IPS DF 19.7 (cell line): ENCODE measurements around the gene MEP1A.
A peak's percentile ranks its signal among the peaks of the same experiment; 100 is the strongest.
"Not testable (repeated sequence)": the region's sequence is repeated elsewhere in the genome, so short reads cannot be mapped to it uniquely, and the experiment has no call there.

Experiments used
- DNase-seq: peaks from one replicate; pipeline ENCODE4 v3.0.0-alpha.2; 2013; ENCODE audit warnings: low read depth, low spot score

Gene MEP1A

GRCh38 chr6:46834257-46834916 lies 41.2 kb downstream of the MEP1A start:
- not testable (repeated sequence) for DNase-seq

- not testable (repeated sequence) for DNase-seq
Observed at GRCh38 chr6:46834991-46835390, 41.8 kb downstream of the MEP1A start.

- DNase-seq: no peak
Observed at GRCh38 chr6:46838033-46838432, 44.8 kb downstream of the MEP1A start.

DNA sequence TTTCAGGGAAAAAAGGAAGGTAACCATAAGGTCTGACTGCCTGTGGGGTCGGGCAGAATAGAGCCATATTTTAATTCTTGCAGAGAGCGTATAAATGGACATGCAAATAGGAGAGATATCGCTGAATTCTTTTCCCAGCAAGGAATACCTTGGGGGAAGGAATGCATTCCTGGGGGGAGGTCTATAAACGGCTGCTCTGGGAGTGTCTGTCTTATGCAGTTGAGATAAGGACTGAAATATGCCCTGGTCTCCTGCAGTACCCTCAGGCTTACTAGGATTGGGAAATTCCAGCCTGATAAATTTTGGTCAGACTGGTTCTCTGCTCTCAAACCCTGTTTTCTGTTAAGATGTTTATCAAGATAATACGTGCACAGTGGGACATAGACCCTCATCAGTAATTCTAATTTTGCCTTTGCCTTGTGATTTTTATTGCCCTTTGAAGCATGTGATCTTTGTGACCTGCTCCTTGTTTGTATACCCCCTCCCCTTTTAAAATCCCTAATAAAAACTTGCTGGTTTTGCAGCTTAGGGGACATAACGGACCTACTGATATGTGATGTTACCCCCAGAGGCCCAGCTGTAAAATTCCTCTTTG lies 49.2 kb downstream of the MEP1A start:
- not testable (repeated sequence) for DNase-seq

DNA sequence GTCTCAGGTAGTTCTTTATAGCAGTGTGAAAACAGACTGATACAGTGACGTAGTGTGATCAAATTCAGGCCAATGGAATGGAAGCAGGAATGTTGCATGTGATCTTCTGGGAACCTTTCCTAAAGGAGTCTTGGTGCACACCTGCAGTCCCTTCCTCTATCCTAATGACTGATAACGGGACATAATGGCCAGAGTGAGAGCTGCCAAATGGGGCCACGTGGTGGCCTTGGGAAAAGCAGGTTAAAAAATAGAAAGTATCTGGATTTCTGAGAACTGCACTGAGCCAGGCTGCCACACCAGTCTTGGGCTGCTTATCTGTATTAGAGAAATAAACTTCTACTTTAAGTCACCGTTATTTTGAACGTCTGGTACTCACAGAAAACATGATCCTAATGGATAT lies 51.9 kb downstream of the MEP1A start:
- no peak for DNase-seq

DNA sequence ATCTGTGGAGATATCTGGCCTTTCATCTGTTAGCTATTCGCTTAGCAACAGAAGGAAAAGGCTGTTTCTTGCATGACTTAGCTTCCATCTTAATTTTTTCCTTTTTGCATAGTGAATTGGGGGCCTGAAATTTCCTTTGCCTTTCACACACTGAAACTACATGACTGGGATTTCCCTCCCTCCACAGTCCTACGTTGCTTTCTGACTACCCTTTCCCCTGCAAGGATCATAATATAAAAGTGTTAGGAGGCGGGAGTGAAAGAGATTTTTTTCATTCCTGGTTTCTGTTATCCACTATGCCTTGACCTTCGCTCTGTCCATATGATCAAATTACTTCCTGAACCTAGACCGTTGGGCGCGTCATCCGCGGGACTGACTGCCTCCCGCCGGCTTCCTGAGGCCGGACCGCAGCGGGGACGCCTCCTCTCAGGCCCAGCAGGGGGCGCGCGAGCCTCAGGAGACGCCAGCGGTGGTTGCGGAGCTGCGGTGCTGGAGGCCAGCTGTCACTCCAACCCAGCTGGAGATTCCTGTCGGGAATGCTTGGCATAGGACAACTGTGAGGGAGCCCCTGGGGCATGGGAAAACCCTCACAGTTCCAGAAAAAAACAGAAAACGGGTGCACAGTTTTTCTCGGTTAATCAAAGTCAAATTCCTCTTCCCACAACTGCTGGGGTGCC lies 55.6 kb downstream of the MEP1A start:
- DNase-seq: peak; percentile 48

DNA sequence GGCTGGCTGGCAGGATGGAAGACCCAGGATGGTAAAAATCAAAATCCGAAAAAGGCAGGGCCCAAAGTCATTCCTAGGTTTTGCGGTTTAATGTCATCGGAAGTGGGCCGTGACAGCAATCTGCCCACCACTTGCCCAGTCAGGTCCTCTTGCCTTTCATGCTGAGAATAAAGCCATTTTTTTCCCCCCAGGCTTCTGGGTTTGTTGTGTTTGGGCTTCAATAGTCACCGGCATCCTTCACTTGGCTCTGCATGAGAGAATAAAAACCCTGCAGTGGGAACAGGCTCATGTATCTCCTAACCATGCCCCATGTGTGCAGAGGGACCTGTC lies 56.1 kb downstream of the MEP1A start:
- DNase-seq: no peak

- DNase-seq: no peak
Observed at GRCh38 chr6:46850792-46851191, 57.6 kb downstream of the MEP1A start.

DNA sequence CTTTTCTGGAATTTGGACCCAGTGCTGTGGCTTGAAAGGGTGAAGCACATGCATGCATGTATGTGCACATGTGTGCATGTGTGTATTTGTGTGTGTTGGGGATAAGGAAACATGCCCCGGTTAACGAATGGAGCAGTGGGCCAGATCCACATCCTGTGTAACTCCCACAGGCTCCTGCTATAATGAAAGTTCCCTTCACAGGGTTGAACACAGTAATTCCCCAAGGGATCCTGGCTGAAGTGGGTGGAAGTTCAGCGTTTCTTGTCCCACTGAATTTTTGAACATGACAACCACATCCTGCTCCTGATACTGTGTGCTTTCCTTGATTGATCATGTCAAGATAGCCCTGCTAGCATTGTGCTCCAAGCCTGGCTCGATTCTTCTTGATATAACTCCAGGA lies 58.4 kb downstream of the MEP1A start:
- DNase-seq: not testable (repeated sequence)

- DNase-seq: not testable (repeated sequence)
Observed at GRCh38 chr6:46855966-46856365, 62.8 kb downstream of the MEP1A start.

DNA sequence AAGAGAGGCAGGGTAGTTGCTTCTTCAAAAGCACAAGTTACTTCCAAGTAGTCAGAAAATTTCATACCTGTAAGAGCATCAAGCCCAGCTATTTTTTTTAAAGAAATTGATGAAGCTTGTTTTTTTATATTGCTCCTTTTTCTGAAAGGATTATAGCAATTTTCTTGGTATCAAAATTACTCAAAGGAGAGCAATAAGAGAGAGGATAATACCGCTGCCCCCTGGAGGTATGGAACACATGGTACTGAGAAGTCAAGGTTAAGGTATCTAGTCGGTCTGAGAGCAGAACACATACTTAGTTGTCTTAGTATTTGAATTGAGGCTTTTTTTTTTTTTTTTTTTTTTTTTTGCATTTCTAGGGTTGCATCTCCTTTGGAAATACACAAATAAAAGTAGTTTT lies 69.2 kb downstream of the MEP1A start:
- DNase-seq: no peak

GRCh38 chr6:46863791-46864190 lies 70.6 kb downstream of the MEP1A start:
- DNase-seq: no peak

DNA sequence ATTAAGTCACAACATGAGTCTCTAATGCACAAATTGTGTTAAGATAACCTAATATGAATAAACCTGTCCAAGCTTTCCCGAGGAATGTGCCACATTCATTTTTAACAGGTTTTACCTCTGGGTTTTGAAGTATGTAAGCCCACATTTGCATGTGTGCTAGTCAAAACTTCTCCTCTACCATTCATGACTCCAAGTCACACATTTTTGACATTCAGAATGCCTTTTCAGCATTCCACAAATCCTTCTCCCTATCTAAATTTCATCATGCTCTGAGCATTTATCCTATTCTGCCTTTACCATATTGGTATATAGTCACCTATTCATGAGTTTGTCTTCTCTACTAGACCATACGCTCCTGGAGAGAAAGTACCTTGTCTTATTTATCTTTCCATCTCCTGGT lies 72.0 kb downstream of the MEP1A start:
- DNase-seq: no peak

GRCh38 chr6:46867411-46867810 lies 74.2 kb downstream of the MEP1A start:
- DNase-seq: no peak

DNA sequence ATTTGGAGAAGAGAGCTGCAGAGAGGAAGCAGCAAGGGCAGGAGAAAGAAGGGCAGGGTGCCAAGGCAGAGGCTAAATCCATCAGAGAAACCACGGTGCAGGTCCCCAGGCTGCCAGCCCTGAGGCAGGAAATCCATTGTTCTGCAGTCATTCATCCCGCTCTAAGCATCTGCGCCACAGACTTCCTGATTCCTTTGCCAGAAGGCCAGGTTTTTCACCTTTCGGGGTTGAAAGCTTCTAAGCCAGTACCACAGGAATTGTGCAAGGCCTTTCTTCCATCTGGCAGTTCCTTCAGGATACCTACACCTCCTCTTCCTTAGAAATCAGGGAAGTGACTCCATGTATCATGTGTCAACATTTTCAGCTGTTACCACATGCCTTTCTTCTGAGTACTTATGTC lies 82.9 kb downstream of the MEP1A start:
- peak; percentile 40 for DNase-seq

- no peak for DNase-seq
Observed at GRCh38 chr6:46879003-46879402, 85.8 kb downstream of the MEP1A start.

GRCh38 chr6:46882645-46883044 lies 89.5 kb downstream of the MEP1A start:
- no peak for DNase-seq

DNA sequence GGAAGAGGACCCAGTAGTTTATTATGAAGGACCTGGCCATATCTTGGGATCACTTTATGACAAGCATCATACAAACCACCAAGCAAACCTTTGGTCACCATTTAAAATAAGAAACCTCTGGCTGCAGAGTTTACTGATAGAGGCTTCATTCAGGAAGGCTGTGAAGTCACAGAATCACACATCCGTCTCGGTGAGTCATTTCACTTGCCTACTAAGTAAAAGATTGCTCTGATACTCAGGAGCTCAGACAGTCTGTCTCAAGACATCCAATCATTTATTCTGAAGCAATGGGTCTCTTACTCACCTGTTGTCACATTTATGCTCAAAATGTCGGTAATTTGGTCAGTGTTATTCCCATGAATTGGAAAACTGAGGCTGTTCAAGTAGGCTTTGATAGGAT lies 94.8 kb downstream of the MEP1A start:
- DNase-seq: no peak

- no peak for DNase-seq
Observed at GRCh38 chr6:46888578-46888977, 95.4 kb downstream of the MEP1A start.
